Measurements from ENCODE around the gene COPG2. TPM values are rescaled to one million over a fixed set of nuclear protein-coding genes. Genes with fewer than 3 reads are reported as not detected.
A peak's percentile ranks its signal among the peaks of the same experiment; 100 is the strongest.

Gene COPG2
- total and polyA plus RNA-seq, 2 of the 13 experiments (the other 11 are each of a cell fraction or from before 2014, with no cell fraction given), result 14.1 to 17.7 TPM

GRCh38 chr7:130544356-130544755 lies 124.2 kb downstream of the COPG2 start:
- H3K27ac ChIP-seq (ENCODE audit: extremely low read length, insufficient read depth, low read length), result no peak overlapping the region
- H2AFZ ChIP-seq (ENCODE audit: low read length), result no peak overlapping the region
- no peak for TF ChIP-seq CENPT (CRISPR knock-in tag; IDR thresholded peaks at IDR 0.05; ENCODE audit: low read depth)
- no peak for TF ChIP-seq ZZZ3 (CRISPR knock-in tag; IDR thresholded peaks at IDR 0.05; ENCODE audit: borderline replicate concordance)
- no peak overlapping the region for H3K9ac ChIP-seq (ENCODE audit: insufficient read depth, low read depth, low read length)
- H3K27me3 ChIP-seq (ENCODE audit: control insufficient read depth in 1 of 2, insufficient read depth in 2 of 2, low read length in 2 of 2), result no peaks in the 10 kb centered on the region
- H3K4me2 ChIP-seq (ENCODE audit: low read depth, low read length), result no peak overlapping the region
- intact Hi-C loops (cut with micrococcal nuclease; ENCODE audit: unreplicated experiment) (no loop called here), in situ Hi-C loops (cut with HindIII; ENCODE audit: extremely low pct_ligation_motif_present, low pct_unique_long_range_greater_than_20kb) (no loop called here)
- ChIA-PET POLR2A (no interaction called here), CTCF (ENCODE audit: low intra/inter-chr PET ratio, low total read pairs) (no interaction called here)
- H4K20me1 ChIP-seq (ENCODE audit: insufficient read depth, low read length), result no peaks in the 10 kb centered on the region
- FAIRE-seq (no peak), ATAC-seq (no peak), DNase-seq (ENCODE audit: low spot score) (no peak)
- H3K4me1 ChIP-seq (ENCODE audit: insufficient read depth, low read length), result peaks cover 8% of the 10 kb centered on the region
- BruUV-seq (replicated peaks), result no TSS peak
- H3K9me3 ChIP-seq (ENCODE audit: low read length), result no peaks in the 10 kb centered on the region
- WGBS (ENCODE audit: low lambda C conversion rate), result 93% methylated on average over 1 of the region's 1 CpG
- H3K4me3 ChIP-seq (replicated peaks in 1 of 3; ENCODE audit: insufficient read depth in 1 of 3, low read depth in 2 of 3, low read length in 3 of 3), result no peak overlapping the region
- no peaks in the 10 kb centered on the region for H3K79me2 ChIP-seq (ENCODE audit: insufficient read depth, low read length)
- peaks cover 0 to 3% of the 10 kb centered on the region in 2 experiments; a peak in 1 of 5 replicates for H3K36me3 ChIP-seq (replicated peaks in 1 of 2; ENCODE audit: control insufficient read depth in 1 of 2, insufficient read depth in 2 of 2, low read length in 2 of 2)

- whole genome bisulfite sequencing (ENCODE audit: low lambda C conversion rate), result 92% methylated on average over 2 of the region's 2 CpGs
- CTCF ChIA-PET (ENCODE audit: low intra/inter-chr PET ratio, low total read pairs), result no interaction called here
- ATAC-seq (no peak), DNase-seq (ENCODE audit: low spot score) (no peak), FAIRE-seq (no peak)
- no peaks in the 10 kb centered on the region for H3K9me3 ChIP-seq (ENCODE audit: low read length)
- in situ Hi-C loops (cut with HindIII; ENCODE audit: extremely low pct_ligation_motif_present, low pct_unique_long_range_greater_than_20kb), result no loop called here
- no peaks in the 10 kb centered on the region for H3K79me2 ChIP-seq (ENCODE audit: insufficient read depth, low read length)
- peak; percentile 52; the same call in 1 of the 2 replicates for TF ChIP-seq MAFF (IDR thresholded peaks at IDR 0.05; ENCODE audit: low read depth, low read length)
- TF ChIP-seq ZNF33B (CRISPR knock-in tag; IDR thresholded peaks at IDR 0.05), result no peak
- peak; percentile 53 to 57 for TF ChIP-seq MAFK (conservative IDR thresholded peaks at IDR 0.05 in 1 of 2, IDR thresholded peaks at IDR 0.05 in 1 of 2; ENCODE audit: low read length in 2 of 2)
- no peaks in the 10 kb centered on the region for H4K20me1 ChIP-seq (ENCODE audit: insufficient read depth, low read length)
- H2AFZ ChIP-seq (ENCODE audit: low read length), result no peak overlapping the region
- H3K4me1 ChIP-seq (ENCODE audit: insufficient read depth, low read length), result peaks cover 8% of the 10 kb centered on the region
- H3K4me3 ChIP-seq (replicated peaks in 1 of 3; ENCODE audit: insufficient read depth in 1 of 3, low read depth in 2 of 3, low read length in 3 of 3), result no peak overlapping the region
- intact Hi-C loops (cut with micrococcal nuclease; ENCODE audit: unreplicated experiment), result no loop called here
- POLR2A ChIA-PET, result no interaction called here
- no peak overlapping the region for H3K27ac ChIP-seq (ENCODE audit: extremely low read length, insufficient read depth, low read length)
- no peak overlapping the region for H3K9ac ChIP-seq (ENCODE audit: insufficient read depth, low read depth, low read length)
- H3K27me3 ChIP-seq (ENCODE audit: control insufficient read depth in 1 of 2, insufficient read depth in 2 of 2, low read length in 2 of 2), result no peaks in the 10 kb centered on the region
- no peak overlapping the region for H3K4me2 ChIP-seq (ENCODE audit: low read depth, low read length)
- BruUV-seq (replicated peaks), result no TSS peak
- no peaks in the 10 kb centered on the region; a peak in 1 of 5 replicates for H3K36me3 ChIP-seq (replicated peaks in 1 of 2; ENCODE audit: control insufficient read depth in 1 of 2, insufficient read depth in 2 of 2, low read length in 2 of 2)
Measured at GRCh38 chr7:130543487-130544010, 125.0 kb downstream of the COPG2 start.
